ENCODE results near the gene MRPS18B. TPM values are rescaled to one million over a fixed set of nuclear protein-coding genes. Genes with fewer than 3 reads are reported as not detected.
A peak's percentile ranks its signal among the peaks of the same experiment; 100 is the strongest.

MRPS18B gene
- total RNA-seq, 1 experiment from 2014 or later: 112 TPM

- H3K36me3 ChIP-seq (ENCODE audit: control insufficient read depth in 1 of 2, insufficient read depth in 2 of 2, low read length in 2 of 2): peaks cover 22 to 42% of the 10 kb centered on the region in 2 experiments
- H3K9me2 ChIP-seq (ENCODE audit: insufficient read depth): no peaks in the 10 kb centered on the region
- no peaks in the 10 kb centered on the region for H3K27me3 ChIP-seq (ENCODE audit: insufficient read depth, low read length)
- H3K9ac ChIP-seq (ENCODE audit: low read length): no peak overlapping the region
- no peak overlapping the region; the same call in 1 of the 2 replicates for H3K27ac ChIP-seq (ENCODE audit: low read depth, low read length)
- peaks cover 75% of the 10 kb centered on the region for H3K79me2 ChIP-seq (ENCODE audit: insufficient read depth, low read length)
- H3K4me3 ChIP-seq (replicated peaks in 1 of 2; ENCODE audit: low read depth in 1 of 2, low read length in 2 of 2): no peak overlapping the region
- ChIA-PET CTCF (interaction anchor here (0.5 to 3.6 kb wide), 7 partner anchors 15 to 131 kb away, joined by 3 to 26 read pairs (median 5); partner anchors contain the start of gene DHX16), POLR2A (interaction anchor here (0.5 to 3.5 kb wide), 16 partner anchors 9 to 132 kb away, joined by 3 to 28 read pairs (median 3); partner anchors contain the start of genes DHX16, GNL1, IER3 and MDC1), RAD21 (ENCODE audit: low non-redundant PET in 1 of 2, low total read pairs in 2 of 2, uncharacterized antibody in 2 of 2, unreplicated experiment in 2 of 2) (no interaction called here)
- intact Hi-C loops (cut with micrococcal nuclease): loop anchor here (5.0 to 10.0 kb wide), 2 partner anchors 130 to 202 kb away; no protein-coding TSS in a partner anchor
- H2AFZ ChIP-seq (ENCODE audit: low read depth, low read length, poor library complexity, severe bottlenecking): no peak overlapping the region
- no peak overlapping the region for H3K4me2 ChIP-seq (ENCODE audit: low read length)
- no peak for ATAC-seq
- no peaks in the 10 kb centered on the region; the same call in 1 of the 2 replicates for H4K20me1 ChIP-seq (ENCODE audit: insufficient read depth)
- TF ChIP-seq ZNF274 (IDR thresholded peaks at IDR 0.05; ENCODE audit: low read depth, low read length) (no peak), POLR2AphosphoS5 (IDR thresholded peaks at IDR 0.05; ENCODE audit: low read depth, low read length) (peak; percentile 66), ELF1 (IDR thresholded peaks at IDR 0.05; ENCODE audit: borderline replicate concordance, low read depth) (no peak)
- no TSS peak for BruUV-seq (replicated peaks)
- peaks cover 9 to 29% of the 10 kb centered on the region in 2 experiments for H3K4me1 ChIP-seq (ENCODE audit: control insufficient read depth in 1 of 2, insufficient read depth in 2 of 2, low read length in 2 of 2)
- H3K9me3 ChIP-seq (ENCODE audit: control insufficient read depth in 1 of 2, insufficient read depth in 1 of 2, low read depth in 1 of 2, low read length in 2 of 2): no peaks in the 10 kb centered on the region
- no peak for DNase-seq (ENCODE audit: low read depth, low spot score)
These were observed 4.9 kb upstream of the MRPS18B start for GRCh38 chr6:30612687-30613248.

- Histone ChIP-seq H3K36me3 (ENCODE audit: control insufficient read depth in 1 of 2, insufficient read depth in 2 of 2, low read length in 2 of 2) (peaks cover 20 to 40% of the 10 kb centered on the region in 2 experiments), H3K9me3 (ENCODE audit: control insufficient read depth in 1 of 2, insufficient read depth in 1 of 2, low read depth in 1 of 2, low read length in 2 of 2) (no peaks in the 10 kb centered on the region), H2AFZ (ENCODE audit: low read depth, low read length, poor library complexity, severe bottlenecking) (no peak overlapping the region), H3K9me2 (ENCODE audit: insufficient read depth) (no peaks in the 10 kb centered on the region), H3K27me3 (ENCODE audit: insufficient read depth, low read length) (no peaks in the 10 kb centered on the region), H3K4me3 (replicated peaks in 1 of 2; ENCODE audit: low read depth in 1 of 2, low read length in 2 of 2) (no peak overlapping the region), H3K9ac (ENCODE audit: low read length) (0 out of 2 replicates have a peak overlapping the region, but pooled peaks have one; percentile 6), H3K4me1 (ENCODE audit: control insufficient read depth in 1 of 2, insufficient read depth in 2 of 2, low read length in 2 of 2) (peaks cover 9 to 29% of the 10 kb centered on the region in 2 experiments), H3K79me2 (ENCODE audit: insufficient read depth, low read length) (peaks cover 79% of the 10 kb centered on the region), H3K27ac (ENCODE audit: low read depth, low read length) (peak overlapping the region; percentile 2; the same call in 1 of the 2 replicates), H4K20me1 (ENCODE audit: insufficient read depth) (no peaks in the 10 kb centered on the region; the same call in 1 of the 2 replicates), H3K4me2 (ENCODE audit: low read length) (peak overlapping the region; percentile 87; the same call in 1 of the 2 replicates)
- intact Hi-C loops (cut with micrococcal nuclease): loop anchor here (5.0 to 10.0 kb wide), 2 partner anchors 131 to 201 kb away; no protein-coding TSS in a partner anchor
- CTCF ChIA-PET: interaction anchor here (0.9 to 3.6 kb wide), 6 partner anchors 16 to 132 kb away, joined by 3 to 26 read pairs (median 6); partner anchors contain the start of gene DHX16
- ATAC-seq: no peak
- POLR2A ChIA-PET: interaction anchor here (0.8 to 3.5 kb wide), 14 partner anchors 10 to 131 kb away, joined by 3 to 28 read pairs (median 4); partner anchors contain the start of genes ABCF1, GNL1, IER3 and MDC1
- DNase-seq (ENCODE audit: low read depth, low spot score): no peak
- peak; percentile 19; the same call in 1 of the 2 replicates for TF ChIP-seq POLR2AphosphoS5 (IDR thresholded peaks at IDR 0.05; ENCODE audit: low read depth, low read length)
- TF ChIP-seq POLR2A (IDR thresholded peaks at IDR 0.05; ENCODE audit: borderline replicate concordance, extremely low read depth, insufficient read depth, insufficient read length): peak; percentile 60
- no peak for TF ChIP-seq YY1 (IDR thresholded peaks at IDR 0.05; ENCODE audit: extremely low read depth, insufficient replicate concordance, low read depth, low read length)
- RAD21 ChIA-PET (ENCODE audit: low non-redundant PET in 1 of 2, low total read pairs in 2 of 2, uncharacterized antibody in 2 of 2, unreplicated experiment in 2 of 2): interaction anchor here in 1 of 2 experiments (1.0 kb wide), 1 partner anchor 117 kb away, joined by 3 read pairs; no protein-coding TSS in a partner anchor
- BruUV-seq (replicated peaks): no TSS peak
These were observed 4.2 kb upstream of the MRPS18B start for GRCh38 chr6:30613251-30614043.
